Measurements from ENCODE around the gene TMEM132C. TPM values are rescaled to one million over a fixed set of nuclear protein-coding genes. Genes with fewer than 3 reads are reported as not detected.

TMEM132C gene
- polyA plus RNA-seq, 1 donor = 1.7 TPM

- DNase-seq (ENCODE audit: low read depth) = no peak
These were observed 340.7 kb downstream of the TMEM132C start for GRCh38 chr12:128607641-128608040.

GRCh38 chr12:128609861-128610260 is 342.9 kb downstream of the TMEM132C start:
- no peak for DNase-seq (ENCODE audit: low read depth)

- no peak for DNase-seq (ENCODE audit: low read depth)
These were observed 344.8 kb downstream of the TMEM132C start for GRCh38 chr12:128611736-128612135.

GRCh38 chr12:128612150-128612850 is 345.3 kb downstream of the TMEM132C start:
- no peak for DNase-seq (ENCODE audit: low read depth)

- no peak for DNase-seq (ENCODE audit: low read depth)
These were observed 347.0 kb downstream of the TMEM132C start for GRCh38 chr12:128613837-128614590.

GRCh38 chr12:128617304-128617833 is 350.4 kb downstream of the TMEM132C start:
- DNase-seq (ENCODE audit: low read depth) = no peak

GRCh38 chr12:128619263-128619662 is 352.3 kb downstream of the TMEM132C start:
- no peak for DNase-seq (ENCODE audit: low read depth)

GRCh38 chr12:128621304-128621703 is 354.3 kb downstream of the TMEM132C start:
- no peak for DNase-seq (ENCODE audit: low read depth)

- no peak for DNase-seq (ENCODE audit: low read depth)
These were observed 356.8 kb downstream of the TMEM132C start for GRCh38 chr12:128623748-128624147.

- DNase-seq (ENCODE audit: low read depth) = no peak
These were observed 359.9 kb downstream of the TMEM132C start for GRCh38 chr12:128626808-128627320.

- no peak for DNase-seq (ENCODE audit: low read depth)
These were observed 360.7 kb downstream of the TMEM132C start for GRCh38 chr12:128627659-128628058.

- DNase-seq (ENCODE audit: low read depth) = no peak
These were observed 363.0 kb downstream of the TMEM132C start for GRCh38 chr12:128629979-128630378.

- no peak for DNase-seq (ENCODE audit: low read depth)
These were observed 371.0 kb downstream of the TMEM132C start for GRCh38 chr12:128637642-128638606.

- no peak for DNase-seq (ENCODE audit: low read depth)
These were observed 372.1 kb downstream of the TMEM132C start for GRCh38 chr12:128639089-128639488.

GRCh38 chr12:128643155-128643554 is 376.2 kb downstream of the TMEM132C start:
- no peak for DNase-seq (ENCODE audit: low read depth)

GRCh38 chr12:128644664-128645296 is 377.8 kb downstream of the TMEM132C start:
- DNase-seq (ENCODE audit: low read depth) = no peak

GRCh38 chr12:128649902-128650301 is 382.9 kb downstream of the TMEM132C start:
- DNase-seq (ENCODE audit: low read depth) = no peak

GRCh38 chr12:128652136-128652751 is 385.3 kb downstream of the TMEM132C start:
- no peak for DNase-seq (ENCODE audit: low read depth)

GRCh38 chr12:128654468-128654867 is 387.5 kb downstream of the TMEM132C start:
- DNase-seq (ENCODE audit: low read depth) = no peak

GRCh38 chr12:128657378-128657777 is 390.4 kb downstream of the TMEM132C start:
- no peak for DNase-seq (ENCODE audit: low read depth)
